Tibial artery (tissue), 4 donors: ENCODE data around the gene SIT1.
A peak's percentile ranks its signal among the peaks of the same experiment; 100 is the strongest.

Experiments used
- DNase-seq, 2 donors: peaks; one replicate each; pipeline ENCODE4 v3.0.0-alpha.2; 2019
- H3K27ac ChIP-seq, 2 donors: fragments of 200-600 bp; sonication (generic) in 1 of 2; 1 replicate in 1 of 2; 2 replicates in 1 of 2; pipeline ENCODE4 v1.5.1; 2018 to 2019; ENCODE audit warnings: mild to moderate bottlenecking in 1 of 2
- H3K27me3 ChIP-seq, 2 donors: fragments of 200-600 bp; sonication (generic) in 1 of 2; one replicate each; pipeline versions ENCODE4 v1.5.1 to v1.6.0; 2016 to 2019
- H3K36me3 ChIP-seq, 3 donors: fragments of 200-600 bp; sonication (generic) in 2 of 3; one replicate each; pipeline ENCODE4 v1.5.1; 2016 to 2019; ENCODE audit warnings: mild to moderate bottlenecking in 2 of 3
- H3K4me1 ChIP-seq, 4 donors: fragments of 200-600 bp; sonication (generic) in 2 of 4; 1 replicate in 3 of 4; 2 replicates in 1 of 4; pipeline ENCODE4 v1.5.1; 2016 to 2019
- H3K4me3 ChIP-seq, 2 donors: fragments of 200-600 bp; sonication (generic) in 1 of 2; 1 replicate in 1 of 2; 2 replicates in 1 of 2; pipeline ENCODE4 v1.5.1; 2018 to 2019; ENCODE audit warnings: mild to moderate bottlenecking in 2 of 2
- H3K9me3 ChIP-seq, 3 donors: fragments of 200-600 bp; sonication (generic) in 1 of 3; one replicate each; pipeline ENCODE4 v1.5.1; 2016 to 2019
- CTCF ChIP-seq, 2 experiments: fragments of 200-600 bp in 1 of 2; fragments of 450-650 bp in 1 of 2; IDR thresholded peaks; one replicate each; pipeline ENCODE4 v1.5.1; 2017 to 2019; ENCODE audit warnings: antibody characterized with exemption in 2 of 2, mild to moderate bottlenecking in 1 of 2, moderate library complexity in 1 of 2
- intact Hi-C: fragments of 100-400 bp; cut with DNase I; formaldehyde crosslinking; loops from one replicate; pipeline ENCODE4 v1.15.0; 2023; ENCODE audit warnings: low total_unique reads

Gene SIT1

GRCh38 chr9:35686222-35687203 is 35.8 kb upstream of the SIT1 start:
- TF ChIP-seq CTCF (IDR thresholded peaks at IDR 0.05), result no peak
- Histone ChIP-seq H3K4me3 (peak overlapping the region; percentile 93 to 94), H3K27me3 (no peaks in the 10 kb centered on the region), H3K36me3 (peaks cover 72 to 78% (median 78%) of the 10 kb centered on the region in 3 donors), H3K4me1 (peaks cover 0 to 52% (median 27%) of the 10 kb centered on the region in 4 donors), H3K27ac (peak overlapping the region; percentile 96 to 97), H3K9me3 (no peaks in the 10 kb centered on the region)
- DNase-seq, result no peak
- intact Hi-C loops, result no loop called here

- no peak for TF ChIP-seq CTCF (IDR thresholded peaks at IDR 0.05)
- Histone ChIP-seq H3K36me3 (peaks cover 72 to 80% (median 78%) of the 10 kb centered on the region in 3 donors), H3K27ac (peak overlapping the region; percentile 96 to 97), H3K4me3 (peak overlapping the region; percentile 93 to 94), H3K4me1 (peaks cover 0 to 48% (median 28%) of the 10 kb centered on the region in 4 donors), H3K9me3 (no peaks in the 10 kb centered on the region), H3K27me3 (no peaks in the 10 kb centered on the region)
- DNase-seq, result no peak
- intact Hi-C loops, result no loop called here
Measured at GRCh38 chr9:35685506-35685905, 34.8 kb upstream of the SIT1 start.

- Histone ChIP-seq H3K36me3 (peaks cover 72 to 80% (median 78%) of the 10 kb centered on the region in 3 donors), H3K27ac (peak overlapping the region; percentile 96 to 97)
- intact Hi-C loops, result no loop called here
Measured at GRCh38 chr9:35684921-35685320, 34.2 kb upstream of the SIT1 start.

GRCh38 chr9:35683323-35683722 is 32.6 kb upstream of the SIT1 start:
- no peak for TF ChIP-seq CTCF (IDR thresholded peaks at IDR 0.05)
- peak overlapping the region; percentile 93 to 94 for H3K4me3 ChIP-seq
- no peaks in the 10 kb centered on the region for H3K27me3 ChIP-seq
- peaks cover 67 to 70% (median 67%) of the 10 kb centered on the region in 3 donors for H3K36me3 ChIP-seq
- intact Hi-C loops, result no loop called here
- no peaks in the 10 kb centered on the region for H3K9me3 ChIP-seq
- DNase-seq, result peak in 1 of 2 donors; percentile 14
- H3K4me1 ChIP-seq, result peaks cover 0 to 58% (median 28%) of the 10 kb centered on the region in 4 donors
- peak overlapping the region; percentile 96 to 97 for H3K27ac ChIP-seq

More at GRCh38 chr9:35684921-35685320, 34.2 kb upstream of the SIT1 start:
- no peaks in the 10 kb centered on the region for H3K27me3 ChIP-seq
- peaks cover 0 to 48% (median 28%) of the 10 kb centered on the region in 4 donors for H3K4me1 ChIP-seq
- peak overlapping the region; percentile 93 to 94 for H3K4me3 ChIP-seq
- DNase-seq, result no peak
- H3K9me3 ChIP-seq, result no peaks in the 10 kb centered on the region
- no peak for TF ChIP-seq CTCF (IDR thresholded peaks at IDR 0.05)

GRCh38 chr9:35682520-35683315 is 32.0 kb upstream of the SIT1 start:
- Histone ChIP-seq H3K9me3 (no peaks in the 10 kb centered on the region), H3K27ac (peak overlapping the region; percentile 96 to 97), H3K4me1 (peaks cover 0 to 61% (median 28%) of the 10 kb centered on the region in 4 donors), H3K36me3 (peaks cover 61 to 64% (median 61%) of the 10 kb centered on the region in 3 donors), H3K4me3 (peak overlapping the region; percentile 93 to 94), H3K27me3 (no peaks in the 10 kb centered on the region)
- DNase-seq, result no peak
- intact Hi-C loops, result no loop called here
- TF ChIP-seq CTCF (IDR thresholded peaks at IDR 0.05), result no peak
